ENCODE results near the gene FRMD8. TPM values are rescaled to one million over a fixed set of nuclear protein-coding genes. Genes with fewer than 3 reads are reported as not detected.

The FRMD8 gene
- total and polyA plus RNA-seq, 2 of the 8 experiments (the other 6 are each of a cell fraction or from before 2014, with no cell fraction given) = 15.0 to 19.2 TPM

DNA sequence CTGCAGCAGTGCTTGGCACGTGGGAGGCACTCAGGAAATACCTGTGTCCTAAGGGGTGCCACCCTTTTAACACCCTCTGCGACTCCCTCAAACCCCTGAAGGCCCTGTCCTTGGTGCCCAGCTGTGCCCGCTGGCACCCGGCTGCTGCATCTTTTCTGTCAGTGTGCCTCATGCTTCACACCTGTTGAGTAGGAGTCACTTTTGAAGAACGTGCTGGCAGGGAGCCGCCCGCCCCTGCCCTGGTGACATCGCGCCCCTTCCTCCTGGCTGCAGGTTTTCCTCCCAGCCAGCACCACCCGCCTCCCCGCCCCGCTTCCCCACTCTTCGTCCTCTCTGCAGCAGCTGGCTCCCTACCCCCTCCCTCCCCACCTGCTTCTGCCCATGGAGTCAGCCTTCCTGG, 17.8 kb downstream of the FRMD8 start (continued):
- TF ChIP-seq MAFK (IDR thresholded peaks at IDR 0.05; ENCODE audit: low read depth, low read length) = no peak
- TF ChIP-seq POLR2A (IDR thresholded peaks at IDR 0.05; ENCODE audit: control extremely low read depth in 1 of 2, low read depth in 2 of 2, low read length in 2 of 2) = no peak
- TF ChIP-seq SIX5 (IDR thresholded peaks at IDR 0.05; ENCODE audit: low read depth, low read length) = no peak
- no peak for TF ChIP-seq SIN3A (conservative IDR thresholded peaks at IDR 0.05 in 1 of 2, IDR thresholded peaks at IDR 0.05 in 1 of 2; ENCODE audit: low read depth in 1 of 2, low read length in 2 of 2)
- TF ChIP-seq, protein P1, sequence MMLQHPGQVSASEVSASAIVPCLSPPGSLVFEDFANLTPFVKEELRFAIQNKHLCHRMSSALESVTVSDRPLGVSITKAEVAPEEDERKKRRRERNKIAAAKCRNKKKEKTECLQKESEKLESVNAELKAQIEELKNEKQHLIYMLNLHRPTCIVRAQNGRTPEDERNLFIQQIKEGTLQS (IDR thresholded peaks at IDR 0.05; ENCODE audit: insufficient read depth, low read depth, low read length) = no peak

All from H1 (cell line).